ENCODE results near the gene EFCAB7. TPM values are rescaled to one million over a fixed set of nuclear protein-coding genes. Genes with fewer than 3 reads are reported as not detected.

EFCAB7 gene
- total and polyA plus RNA-seq, 2 of the 8 experiments (the other 6 are each of a cell fraction or from before 2014, with no cell fraction given), result 1.1 to 3.1 TPM

- TF ChIP-seq CHD7 (IDR thresholded peaks at IDR 0.05; ENCODE audit: insufficient replicate concordance, low read length), result no peak
- no peak for TF ChIP-seq RNF2 (IDR thresholded peaks at IDR 0.05; ENCODE audit: borderline replicate concordance, low read depth, low read length, missing control alignments, poor library complexity, severe bottlenecking)
- no peak for TF ChIP-seq USF2 (IDR thresholded peaks at IDR 0.05; ENCODE audit: low read length)
Observed at GRCh38 chr1:63599799-63600198, 76.5 kb downstream of the EFCAB7 start (continued).

All from H1 (cell line).